MM.1S (cell line): ENCODE measurements around the gene SORCS2.

Source experiments
- CTCF ChIP-seq: fragments of 300-600 bp; sonication (generic); IDR thresholded peaks from 2 replicates; pipeline ENCODE4 v1.5.1; 2016; ENCODE audit warnings: antibody characterized with exemption, low read length, mixed read lengths
- EZH2phosphoT487 ChIP-seq: fragments of 300-600 bp; sonication (generic); IDR thresholded peaks from 2 replicates; pipeline ENCODE4 v1.6.1; 2018; ENCODE audit warnings: antibody characterized with exemption, low read length

GRCh38 chr4:7546152-7546808 lies 353.9 kb downstream of the SORCS2 start:
- TF ChIP-seq CTCF (no peak), EZH2phosphoT487 (no peak)
